Kidney glomerular epithelial cell (primary cell): ENCODE measurements around the gene KRT75.
"Not testable (repeated sequence)": the region's sequence is repeated elsewhere in the genome, so short reads cannot be mapped to it uniquely, and the experiment has no call there.

Experiments used
- DNase-seq: peaks from one replicate; lab custom pipeline; 2025; lab: John Stamatoyannopoulos, UW

Gene KRT75

DNA sequence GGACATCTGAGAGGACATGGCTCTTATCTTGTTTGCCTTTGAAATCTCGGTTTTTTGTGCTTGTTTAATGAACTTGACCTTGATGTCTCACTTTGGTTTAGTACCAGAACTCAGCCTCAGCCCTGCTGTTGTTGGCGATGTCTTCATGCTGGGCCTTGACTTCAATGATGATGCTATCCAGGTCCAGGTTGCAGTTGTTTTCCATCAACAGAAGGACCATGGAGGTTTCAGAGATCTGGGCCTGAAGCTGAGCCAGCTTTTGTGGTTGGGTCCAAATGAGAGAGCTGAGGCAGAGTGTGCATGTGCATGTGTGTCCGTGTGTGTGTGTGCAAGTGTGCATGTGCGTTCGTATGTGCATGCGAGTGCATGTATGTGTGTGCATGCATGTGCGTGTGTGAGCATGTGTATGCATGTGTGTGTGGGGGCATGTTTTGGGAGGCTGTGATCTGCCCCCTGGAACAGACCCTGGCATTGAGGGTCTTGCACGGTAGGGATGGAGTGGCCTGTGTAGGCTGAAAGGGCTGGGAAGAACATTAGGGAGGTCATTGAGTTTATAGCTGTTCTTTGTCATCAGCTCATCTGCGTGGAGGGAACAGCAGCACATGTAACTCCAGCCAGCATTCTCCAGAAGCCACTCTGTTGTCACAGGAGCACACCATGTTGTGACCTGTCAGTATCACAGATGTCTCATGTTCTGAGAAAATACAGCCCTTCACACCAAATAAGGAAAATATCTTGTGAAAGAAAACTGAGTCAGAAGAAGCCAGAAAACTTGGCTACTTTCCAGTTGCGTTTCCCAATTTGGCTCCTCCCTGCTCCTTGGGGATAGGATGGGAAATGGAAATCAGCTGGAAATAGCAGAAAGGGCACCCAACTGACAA lies 18.1 kb downstream of the KRT75 start:
- no peak for DNase-seq

DNA sequence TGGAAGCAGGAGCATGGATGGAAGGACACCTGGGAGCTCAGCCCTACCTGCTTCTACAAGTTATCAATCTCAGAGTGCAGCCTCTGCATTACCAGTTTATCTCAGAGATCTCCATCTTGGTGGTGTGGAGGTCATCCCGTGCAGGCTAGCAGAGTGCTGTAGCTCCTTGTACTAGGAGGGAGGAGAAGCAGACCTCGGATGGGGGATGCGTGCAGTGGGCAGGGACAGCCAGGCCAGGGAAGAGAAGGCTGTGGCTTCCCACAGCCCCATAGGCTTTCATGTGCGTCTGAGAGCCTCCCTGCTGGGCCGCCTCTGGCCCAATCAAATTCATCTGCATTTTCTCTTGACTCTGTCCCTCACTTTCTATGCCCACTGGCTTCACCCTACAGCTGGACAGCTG lies 19.2 kb downstream of the KRT75 start:
- no peak for DNase-seq

DNA sequence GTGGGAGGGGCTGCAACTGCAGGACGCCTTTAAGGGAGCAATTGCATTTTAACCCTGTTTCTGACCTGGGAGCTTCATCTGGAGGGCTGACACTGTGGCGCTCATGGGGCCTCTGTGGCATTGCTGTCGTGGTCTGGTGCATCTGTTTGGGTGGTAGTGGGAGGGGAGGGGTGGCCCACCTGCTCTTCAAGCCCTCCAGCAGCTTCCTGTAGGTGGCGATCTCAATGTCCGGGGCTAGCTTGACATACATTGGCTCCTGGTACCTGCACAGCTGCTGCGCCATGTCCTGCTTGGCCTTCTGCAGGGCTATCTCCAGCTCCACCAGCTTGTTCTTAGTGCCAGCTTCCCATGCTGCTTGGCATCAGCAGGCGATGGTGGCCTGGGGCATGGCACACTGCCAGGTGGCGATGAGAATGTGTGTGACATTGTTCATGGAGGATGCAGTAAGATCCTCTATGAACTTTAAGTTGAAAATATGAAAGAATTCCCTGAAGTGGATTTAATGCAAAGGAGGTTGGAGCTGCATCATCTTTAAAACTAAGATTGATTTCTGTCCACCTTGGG lies 20.3 kb downstream of the KRT75 start:
- DNase-seq = no peak

DNA sequence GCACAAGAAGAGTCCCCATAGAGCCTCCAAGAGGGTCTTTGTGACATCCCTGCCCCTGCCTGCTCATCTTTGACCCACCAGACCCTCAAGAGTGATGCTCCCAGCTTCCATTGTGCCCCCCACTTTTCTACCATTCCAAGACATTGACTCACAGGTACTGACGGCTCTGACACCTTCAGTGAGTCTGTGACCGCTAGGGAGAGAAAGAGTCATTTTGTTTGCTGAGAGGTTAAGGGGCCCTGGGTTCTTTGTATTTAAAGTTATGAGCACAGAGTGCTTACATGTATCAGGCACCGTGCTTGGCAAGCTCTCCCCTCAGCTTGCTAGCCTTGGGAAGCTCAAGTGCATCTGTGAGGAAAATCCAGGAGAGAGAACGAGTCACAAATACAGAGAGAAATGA lies 21.0 kb downstream of the KRT75 start:
- DNase-seq = no peak

DNA sequence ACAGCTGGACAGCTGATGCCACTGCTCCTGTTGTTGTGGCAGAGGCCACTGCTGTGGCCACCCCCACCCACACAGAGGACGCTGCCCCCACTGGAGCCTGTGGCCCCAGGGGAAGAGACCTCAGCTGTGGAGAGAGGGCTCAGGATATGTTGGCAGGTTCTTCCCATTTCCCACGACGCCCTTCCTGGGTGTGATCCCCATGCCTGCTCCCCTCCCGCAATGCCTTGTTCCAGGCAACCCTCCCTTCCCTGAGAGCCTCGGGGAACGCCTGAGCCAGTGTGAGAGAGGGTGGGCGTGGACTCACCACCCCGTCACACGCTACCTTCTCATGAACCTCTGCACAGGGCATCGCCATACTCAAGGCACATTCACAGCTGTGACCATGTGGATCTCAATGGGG lies 22.4 kb downstream of the KRT75 start:
- DNase-seq = no peak

DNA sequence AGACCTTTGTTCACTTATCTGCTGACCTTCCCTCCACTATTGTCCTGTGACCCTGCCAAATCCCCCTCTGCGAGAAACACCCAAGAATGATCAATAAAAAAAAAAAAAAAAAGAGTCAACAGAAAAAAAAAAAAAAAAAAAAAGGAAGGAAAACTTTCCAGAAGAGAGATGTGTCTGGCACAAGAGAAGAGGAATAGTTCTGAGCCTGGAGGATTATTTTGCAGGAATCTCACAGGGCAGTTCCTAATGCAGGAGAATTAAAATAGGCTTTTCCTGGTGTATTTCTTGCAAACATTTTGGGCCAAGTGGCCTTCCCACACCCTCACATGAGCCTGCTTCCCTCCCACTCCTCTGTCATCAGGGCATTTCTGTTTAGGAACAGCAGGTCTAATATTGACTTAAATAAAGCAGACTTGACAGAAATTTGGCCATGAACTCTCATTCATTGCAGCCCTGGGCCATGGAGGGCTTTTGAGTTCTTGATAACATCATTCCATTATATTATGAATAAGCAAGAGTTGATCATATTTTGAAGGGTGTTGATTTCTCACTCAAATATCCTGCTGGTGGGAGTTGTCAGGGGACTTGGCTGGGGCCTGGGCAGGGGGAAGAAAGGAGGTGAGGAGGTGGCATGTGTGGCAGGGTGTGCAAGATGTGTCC lies 23.5 kb downstream of the KRT75 start:
- DNase-seq = not testable (repeated sequence)

DNA sequence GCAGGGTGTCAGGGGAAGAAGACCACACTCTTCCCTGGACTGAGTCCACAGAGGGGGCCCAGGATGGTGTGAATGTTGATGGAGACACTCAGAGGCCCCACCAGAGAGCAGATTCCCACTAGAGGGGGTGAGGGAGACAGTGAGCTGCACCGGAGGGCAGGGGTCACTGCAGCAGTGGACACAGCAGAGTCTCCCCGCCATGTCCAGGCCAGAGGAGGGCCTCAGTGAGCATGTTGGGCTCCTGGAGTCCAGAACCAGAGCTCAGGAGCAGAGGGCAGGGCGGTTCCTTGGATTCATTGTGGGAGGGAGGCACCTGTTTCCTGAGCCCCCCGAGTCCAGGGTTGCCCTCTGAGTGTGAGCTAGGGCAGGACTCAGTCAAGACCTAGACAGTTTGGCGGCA lies 26.3 kb downstream of the KRT75 start:
- no peak for DNase-seq

DNA sequence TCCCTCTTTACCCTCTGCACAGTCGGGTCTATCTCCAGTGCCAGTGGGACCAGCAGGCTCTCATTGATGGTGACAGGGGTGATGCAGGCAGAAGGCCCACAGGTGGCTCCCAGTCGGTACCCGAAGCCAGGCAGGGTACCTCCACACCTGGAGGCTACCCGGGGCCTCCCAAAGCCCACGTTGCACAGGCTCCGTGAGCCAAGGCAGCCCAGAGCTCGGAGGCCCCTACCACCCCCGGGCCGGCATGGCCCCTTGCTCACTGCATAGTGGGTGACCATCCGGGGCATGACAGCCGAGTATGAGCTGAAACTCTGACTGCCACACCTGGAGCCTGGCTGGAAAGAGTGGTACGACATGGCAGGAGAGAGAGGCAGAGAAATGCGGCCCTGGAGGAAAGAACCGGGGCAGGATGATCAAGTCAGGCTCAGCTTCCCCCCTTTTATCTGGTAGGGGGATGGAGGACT lies 28.2 kb downstream of the KRT75 start, which contains the start of gene KRT82:
TSS of gene KRT82 (minus strand) at position 414 of the 464 bp plus-strand sequence. CDS start at position 356, 58 bp downstream.
- no peak for DNase-seq

DNA sequence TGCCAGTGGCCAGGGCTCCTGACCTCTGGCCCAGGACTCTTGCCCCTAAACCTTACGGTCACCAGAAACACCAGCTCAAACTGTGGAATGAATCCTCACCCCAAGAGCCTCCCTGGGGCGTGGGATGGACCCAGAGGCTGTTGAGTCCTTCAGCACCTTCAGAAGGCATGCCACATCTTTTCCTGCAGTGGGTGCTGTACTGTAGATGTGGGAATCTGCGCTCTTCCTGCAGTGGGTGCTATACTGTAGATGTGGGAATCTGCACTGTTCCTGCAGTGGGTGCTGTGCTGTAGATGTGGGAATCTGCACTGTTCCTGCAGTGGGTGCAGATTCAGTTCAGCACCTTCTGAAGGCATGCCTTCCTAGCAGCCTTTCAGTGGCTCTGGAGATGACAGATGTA lies 29.2 kb downstream of the KRT75 start:
- DNase-seq = no peak

DNA sequence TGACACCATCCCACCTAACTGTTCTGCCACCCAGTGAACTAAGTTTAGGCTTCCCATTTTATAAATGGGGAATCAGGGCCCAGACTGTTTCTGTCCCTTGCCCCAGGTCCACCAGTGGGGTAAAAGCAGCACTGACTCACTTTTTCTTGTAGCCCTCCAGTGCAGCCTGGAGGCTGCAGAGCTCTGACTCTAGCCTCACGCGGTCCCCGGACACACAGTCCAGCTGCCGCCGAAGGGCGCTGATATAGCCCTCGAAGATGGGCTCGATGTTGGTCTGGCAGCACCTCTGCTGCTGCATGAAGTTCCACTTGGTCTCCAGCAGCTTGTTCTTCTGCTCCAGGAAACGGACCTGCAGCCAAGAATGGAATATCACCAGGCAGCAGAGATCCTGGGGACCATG lies 30.6 kb downstream of the KRT75 start:
- DNase-seq = no peak

DNA sequence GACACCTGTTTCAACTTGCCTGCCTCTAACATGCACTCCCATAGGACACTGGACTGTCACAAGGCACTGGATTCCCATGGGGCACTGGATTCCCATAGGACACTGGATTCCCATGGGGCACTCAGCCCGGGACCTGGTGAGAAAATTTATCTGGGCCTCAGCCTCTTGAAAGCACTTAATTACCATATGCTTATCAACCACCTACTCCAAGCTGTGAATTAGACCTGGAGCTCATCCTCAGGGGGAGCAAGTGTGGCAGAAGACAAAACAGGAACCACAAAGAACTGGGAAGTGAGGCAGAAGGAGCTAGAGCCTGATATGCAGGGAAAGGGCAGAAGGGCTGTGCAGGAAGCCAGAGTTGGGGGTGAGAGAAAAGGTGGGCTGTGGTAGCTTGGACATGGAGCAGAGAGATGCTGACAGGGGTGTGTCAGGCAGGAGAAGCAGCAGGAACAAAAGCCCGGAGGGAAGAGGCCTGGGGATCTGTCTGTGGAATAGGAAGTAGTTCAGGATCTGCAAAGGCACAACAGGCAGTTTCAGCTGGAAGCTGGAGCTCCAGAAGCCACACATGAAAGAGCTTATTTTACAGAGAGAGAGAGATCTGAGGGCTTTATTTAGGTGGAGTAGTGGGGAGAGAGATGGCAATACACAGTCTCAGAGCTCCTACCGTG lies 31.2 kb downstream of the KRT75 start:
- DNase-seq = no peak

DNA sequence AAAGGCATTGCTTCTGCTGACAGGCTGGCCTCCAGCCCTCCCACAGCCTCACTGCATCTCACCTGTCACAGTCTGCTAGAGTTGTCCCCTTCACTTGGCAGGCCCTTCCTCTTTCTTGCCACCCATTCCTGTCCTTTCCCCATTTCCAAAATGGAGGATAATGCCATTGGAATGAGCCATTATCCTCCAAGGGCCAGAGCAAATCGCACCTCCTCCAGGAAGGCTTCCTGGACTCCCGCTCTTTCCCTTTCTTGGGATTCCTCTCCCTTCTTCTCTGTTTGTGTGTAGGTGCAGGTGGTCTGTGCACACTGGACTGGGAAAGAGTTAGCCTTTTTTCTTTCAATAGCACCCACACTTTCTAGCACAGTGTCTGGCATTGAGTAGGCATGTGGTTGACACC lies 31.8 kb downstream of the KRT75 start:
- DNase-seq = no peak

DNA sequence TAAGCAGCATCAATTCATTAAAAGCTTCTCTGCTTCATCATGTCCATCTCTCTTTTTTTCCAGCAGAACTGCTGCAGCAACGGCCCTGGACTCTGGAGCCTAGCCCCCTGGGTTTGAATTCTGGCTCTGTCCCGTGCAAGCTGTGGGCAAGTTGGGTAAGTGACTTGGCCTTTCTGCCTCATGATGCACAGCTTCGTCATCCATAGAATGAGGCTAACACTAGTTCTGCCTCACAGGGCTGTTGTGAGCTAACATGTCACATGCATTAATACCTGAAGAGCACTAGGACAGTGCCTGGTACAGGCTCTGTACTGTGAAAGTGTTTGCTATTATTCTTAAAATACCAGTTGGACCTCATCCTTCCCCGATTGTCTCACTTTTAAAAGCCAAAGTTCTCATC lies 32.2 kb downstream of the KRT75 start:
- DNase-seq = no peak

DNA sequence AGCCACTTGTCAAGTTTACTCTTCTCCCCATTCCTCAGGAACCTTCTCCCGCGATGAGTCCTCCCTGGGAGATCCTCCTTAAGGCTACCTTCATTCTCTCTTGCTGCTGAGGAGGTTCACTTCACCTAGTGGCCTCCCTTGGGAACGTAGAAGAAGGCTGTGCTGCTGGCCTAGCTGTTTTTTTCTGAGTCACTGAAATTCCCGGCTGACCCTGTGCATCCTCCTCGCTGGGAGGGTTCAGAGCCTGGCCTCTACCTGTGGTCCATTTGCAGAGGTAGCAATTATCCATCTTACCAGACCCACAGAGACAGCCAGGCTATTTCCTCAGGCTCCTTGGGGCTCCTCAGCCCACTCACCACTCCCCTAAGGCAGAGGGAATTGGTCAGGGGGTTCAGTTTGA lies 32.6 kb downstream of the KRT75 start:
- DNase-seq = no peak

DNA sequence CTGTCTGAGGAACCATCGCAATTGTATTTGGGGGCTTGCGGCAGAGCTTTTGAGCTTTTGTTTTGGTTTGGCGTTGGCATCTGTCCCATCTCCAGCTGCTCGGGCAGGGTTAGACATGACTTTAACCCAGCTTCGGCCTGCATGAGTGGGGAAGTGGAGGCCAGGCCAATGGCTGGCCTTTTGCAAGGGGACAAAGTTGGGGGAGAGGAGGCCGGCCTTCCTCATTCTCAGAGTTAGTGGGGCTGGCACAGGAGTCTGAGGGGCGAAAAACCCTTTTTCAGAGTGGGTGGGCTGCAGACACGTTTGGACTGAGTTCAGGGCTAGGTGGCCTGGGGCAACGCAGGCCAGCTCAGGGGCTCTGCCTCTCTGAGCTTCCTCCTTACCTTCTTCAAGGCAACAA lies 33.3 kb downstream of the KRT75 start:
- DNase-seq = no peak

DNA sequence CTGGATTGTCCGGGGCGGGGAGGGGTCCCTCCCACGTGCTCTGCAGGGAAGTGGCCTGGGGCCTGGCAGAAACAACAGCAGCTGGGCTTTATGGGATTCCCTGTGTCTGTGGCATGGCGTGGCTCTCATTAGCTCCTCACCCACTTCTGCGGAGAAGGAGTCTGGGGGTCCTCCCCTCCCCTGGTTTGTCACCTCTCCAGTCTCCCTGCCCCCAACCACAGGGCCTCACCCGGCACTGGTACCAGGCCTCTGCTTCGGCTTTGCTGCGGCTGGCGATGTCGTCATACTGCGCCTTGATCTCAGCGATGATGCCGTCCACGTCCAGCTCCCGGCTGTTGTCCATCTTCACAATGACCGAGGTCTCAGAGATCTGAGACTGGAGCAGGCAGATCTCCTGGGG lies 34.4 kb downstream of the KRT75 start:
- DNase-seq = no peak

DNA sequence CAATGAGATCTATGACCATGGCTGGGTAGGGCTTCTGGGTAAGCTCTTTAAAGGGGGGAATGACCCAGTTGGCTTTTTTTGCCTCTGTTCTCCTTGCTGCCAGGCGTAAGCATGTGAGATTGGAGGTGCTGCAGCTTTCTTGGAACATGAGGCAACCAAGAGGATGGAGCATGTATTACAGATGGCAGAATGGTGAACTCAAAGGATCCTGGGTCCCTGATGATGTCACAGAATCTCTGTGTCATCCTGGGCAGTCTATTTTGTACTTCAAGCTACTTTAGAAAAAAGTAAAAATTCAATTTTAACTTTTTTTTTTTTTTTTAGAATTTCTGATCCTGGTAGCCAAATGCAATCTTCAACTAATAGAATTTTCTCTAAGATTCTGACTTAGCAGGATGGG lies 36.0 kb downstream of the KRT75 start:
- no peak for DNase-seq

DNA sequence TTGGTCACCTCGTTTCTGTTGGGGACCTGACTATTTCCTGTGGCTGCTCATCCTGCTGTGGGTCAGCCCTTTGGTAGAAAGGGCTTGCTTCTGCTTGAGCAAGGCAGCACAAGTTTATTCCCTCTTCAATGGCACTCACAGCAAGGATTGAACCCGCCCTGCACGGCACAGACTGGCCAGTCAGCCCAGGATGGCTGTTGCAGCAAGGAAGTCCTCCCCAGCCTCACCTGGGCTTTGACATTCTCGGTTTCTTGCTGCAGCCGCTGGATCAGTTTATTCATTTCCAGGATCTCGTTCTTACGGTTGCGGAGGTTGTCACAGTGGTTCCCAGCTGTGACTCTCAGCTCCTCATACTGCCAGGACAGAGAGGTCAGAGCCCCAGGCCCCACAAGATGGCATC lies 37.5 kb downstream of the KRT75 start:
- DNase-seq = no peak

DNA sequence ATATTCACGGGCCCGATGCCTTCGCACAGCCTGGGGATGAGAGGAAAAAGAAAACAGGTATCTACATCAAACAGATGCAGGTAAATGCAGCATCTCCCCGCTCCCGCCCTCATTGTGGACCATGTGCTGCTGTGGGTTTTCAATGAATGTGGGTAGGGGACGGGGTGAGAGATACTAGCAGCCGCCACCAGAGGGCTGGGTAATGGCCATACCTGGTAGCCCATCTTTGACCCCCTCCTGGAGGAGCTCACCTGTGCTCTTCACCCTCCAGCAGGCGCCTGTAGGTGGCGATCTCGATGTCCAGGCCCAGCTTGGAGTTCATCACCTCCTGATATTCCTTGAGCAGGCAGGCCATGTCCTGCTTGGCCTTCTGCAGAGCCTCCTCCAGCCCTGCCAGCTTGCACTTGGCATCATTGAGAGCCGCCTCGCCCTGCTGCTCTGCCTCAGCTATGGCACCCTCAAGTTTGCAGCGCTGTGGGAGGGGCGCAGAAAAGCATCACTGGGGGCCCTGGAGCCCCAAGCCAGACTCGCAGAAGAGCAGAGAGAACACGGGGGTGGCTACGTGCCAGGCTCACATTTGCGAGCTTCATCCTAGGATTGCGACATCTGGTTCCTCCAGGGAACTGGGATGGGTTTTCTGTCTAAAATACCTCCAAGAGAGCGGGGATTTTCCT lies 38.3 kb downstream of the KRT75 start:
- DNase-seq = no peak

DNA sequence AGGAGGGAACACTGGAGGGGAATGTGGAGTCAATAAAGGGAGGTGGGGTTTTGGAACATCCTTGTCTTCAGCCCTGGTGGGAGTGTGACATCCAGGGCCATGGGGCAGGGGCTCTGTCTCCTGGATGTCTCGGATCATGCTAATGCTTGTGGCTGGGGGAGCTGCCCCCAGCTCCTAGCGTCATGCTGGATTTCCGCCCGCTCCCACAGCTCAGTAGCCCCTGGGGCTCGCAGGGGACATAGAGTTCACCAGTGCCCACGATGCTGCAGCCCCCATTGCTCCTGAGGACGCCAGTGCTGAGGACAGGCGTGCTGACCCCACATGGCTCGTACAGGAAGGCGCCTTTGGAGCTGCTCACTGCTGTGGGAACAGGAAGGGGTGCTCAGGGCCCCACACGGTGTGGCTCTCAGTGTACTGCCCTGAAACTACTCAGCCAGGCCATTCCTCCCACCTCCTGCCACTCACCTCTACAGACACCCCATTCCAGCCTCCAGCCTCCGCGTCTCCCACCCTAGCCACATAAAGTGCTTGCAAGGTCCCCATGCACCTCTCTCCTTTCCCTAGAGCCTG lies 39.2 kb downstream of the KRT75 start:
- DNase-seq = no peak

DNA sequence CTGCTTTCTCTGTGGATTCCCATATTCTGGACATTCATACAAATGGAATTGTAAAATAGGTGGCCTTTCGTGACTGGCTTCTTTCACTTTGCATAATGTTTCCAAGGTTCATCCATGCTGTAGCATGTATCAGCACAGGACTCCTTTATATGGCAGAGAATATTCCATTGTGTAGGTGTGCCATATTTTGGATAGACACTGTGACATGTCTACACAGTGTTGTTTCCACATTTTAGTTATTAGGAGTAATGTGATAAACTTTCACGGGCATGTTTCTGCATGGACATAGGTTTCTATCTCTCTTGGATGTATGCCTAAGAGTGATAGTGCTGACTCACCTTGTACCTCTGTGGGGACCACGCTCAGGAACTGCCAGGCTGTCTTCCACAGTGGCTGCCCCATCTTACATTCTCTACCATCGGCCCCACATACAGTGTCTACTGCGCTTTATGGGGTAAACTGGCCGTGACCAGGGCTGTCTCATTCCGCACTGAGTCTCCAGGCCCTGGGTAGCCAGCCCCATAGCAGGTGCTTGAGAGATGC lies 41.6 kb downstream of the KRT75 start:
- no peak for DNase-seq
